OCI-LY1 (cell line): Measurements from ENCODE around the gene PPT2.
A peak's percentile ranks its signal among the peaks of the same experiment; 100 is the strongest.

ENCODE experiments used
- EZH2 ChIP-seq: fragments of 200-600 bp; sonication (generic), shearing (Covaris generic); IDR thresholded peaks from 2 replicates; pipeline ENCODE4 v1.8.0; 2017; ENCODE audit warnings: borderline replicate concordance, mixed run types, mild to moderate bottlenecking, antibody characterized with exemption, low read length, moderate library complexity, mixed read lengths
- TF ChIP-seq, protein P1 (sequence below): fragments of 200-600 bp; sonication (generic), shearing (Covaris generic); IDR thresholded peaks from 2 replicates; pipeline ENCODE4 v1.5.1; 2017; ENCODE audit warnings: mild to moderate bottlenecking, antibody characterized with exemption, low read length, moderate library complexity, mixed read lengths

DNA sequence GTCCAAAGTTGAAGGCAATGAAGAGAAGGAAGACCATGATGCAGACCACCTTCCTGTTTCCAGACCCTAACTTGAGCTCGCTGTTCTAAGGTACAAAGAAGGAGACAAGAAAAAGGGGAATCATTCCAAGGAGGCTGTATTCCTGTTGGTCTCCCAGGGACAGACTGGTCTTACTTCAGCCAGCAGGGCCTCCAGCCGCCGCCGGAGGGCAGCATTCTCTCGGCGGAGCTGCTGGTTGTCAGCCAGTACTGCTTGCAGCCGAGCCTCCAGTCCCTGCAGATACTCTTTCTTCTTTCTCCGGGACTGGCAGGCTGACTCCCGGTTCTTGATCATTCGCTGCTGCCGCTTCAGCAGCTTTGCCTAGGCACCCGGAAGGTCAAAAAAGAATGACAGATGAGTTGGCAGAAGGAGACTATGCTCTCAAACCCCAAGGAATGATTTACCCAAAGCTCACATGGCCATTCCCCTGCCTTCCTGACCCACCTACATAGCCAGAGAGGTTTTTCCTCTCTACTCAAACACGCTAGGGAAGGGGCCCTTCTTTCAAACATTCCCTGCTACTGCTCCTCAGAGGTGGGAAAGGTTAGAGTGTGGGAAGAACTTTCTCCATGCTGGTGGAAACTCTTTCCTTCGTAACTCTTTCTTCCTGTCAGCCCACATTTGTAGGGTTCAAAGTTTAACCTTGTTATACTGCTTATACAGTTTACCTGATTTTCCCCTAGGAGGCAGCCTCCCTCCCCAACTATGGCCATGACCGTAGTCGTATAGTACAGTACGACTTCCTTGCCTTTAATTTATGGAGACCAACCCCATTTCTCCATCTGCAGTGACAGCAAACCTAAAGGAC lies 34.9 kb upstream of the PPT2 start:
- TF ChIP-seq, protein P1, sequence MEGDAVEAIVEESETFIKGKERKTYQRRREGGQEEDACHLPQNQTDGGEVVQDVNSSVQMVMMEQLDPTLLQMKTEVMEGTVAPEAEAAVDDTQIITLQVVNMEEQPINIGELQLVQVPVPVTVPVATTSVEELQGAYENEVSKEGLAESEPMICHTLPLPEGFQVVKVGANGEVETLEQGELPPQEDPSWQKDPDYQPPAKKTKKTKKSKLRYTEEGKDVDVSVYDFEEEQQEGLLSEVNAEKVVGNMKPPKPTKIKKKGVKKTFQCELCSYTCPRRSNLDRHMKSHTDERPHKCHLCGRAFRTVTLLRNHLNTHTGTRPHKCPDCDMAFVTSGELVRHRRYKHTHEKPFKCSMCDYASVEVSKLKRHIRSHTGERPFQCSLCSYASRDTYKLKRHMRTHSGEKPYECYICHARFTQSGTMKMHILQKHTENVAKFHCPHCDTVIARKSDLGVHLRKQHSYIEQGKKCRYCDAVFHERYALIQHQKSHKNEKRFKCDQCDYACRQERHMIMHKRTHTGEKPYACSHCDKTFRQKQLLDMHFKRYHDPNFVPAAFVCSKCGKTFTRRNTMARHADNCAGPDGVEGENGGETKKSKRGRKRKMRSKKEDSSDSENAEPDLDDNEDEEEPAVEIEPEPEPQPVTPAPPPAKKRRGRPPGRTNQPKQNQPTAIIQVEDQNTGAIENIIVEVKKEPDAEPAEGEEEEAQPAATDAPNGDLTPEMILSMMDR, result peak; percentile 86
- no peak for TF ChIP-seq EZH2
